ENCODE measurements around the gene VPS13A. TPM values are rescaled to one million over a fixed set of nuclear protein-coding genes. Genes with fewer than 3 reads are reported as not detected.

The VPS13A gene
- total RNA-seq, 2 experiments from 2014 or later: 27.0 to 44.6 TPM

DNA sequence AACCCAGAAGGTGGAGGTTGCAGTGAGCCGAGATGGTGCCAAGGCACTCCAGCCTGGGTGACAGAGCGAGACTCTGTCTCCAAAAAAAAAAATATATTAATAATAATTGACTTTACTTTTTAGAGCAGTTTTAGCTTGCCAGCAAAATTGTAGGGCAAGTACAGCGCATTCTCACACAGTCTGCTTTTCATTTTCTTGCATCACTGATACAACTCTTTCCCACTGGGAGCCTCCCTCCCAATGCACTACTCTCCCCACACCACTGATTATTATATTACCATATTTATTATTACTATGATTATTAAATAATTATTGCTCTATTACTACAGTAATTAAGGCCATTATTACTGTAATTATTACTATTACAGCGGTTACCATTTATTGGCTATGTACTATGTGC, 257.9 kb downstream of the VPS13A start:
- no peaks in the 10 kb centered on the region for H3K36me3 ChIP-seq (ENCODE audit: insufficient read depth, low read length)
- H2AFZ ChIP-seq (ENCODE audit: low read length): no peak overlapping the region
- no peak overlapping the region for H3K4me2 ChIP-seq (ENCODE audit: low read length)
- ChIA-PET POLR2A (interaction anchor here (0.6 kb wide), 1 partner anchor 790 kb away, joined by 3 read pairs; no protein-coding TSS in a partner anchor), CTCF (ENCODE audit: unreplicated experiment) (no interaction called here)
- TF ChIP-seq EZH2phosphoT487 (IDR thresholded peaks at IDR 0.05; ENCODE audit: borderline replicate concordance, low read depth, low read length): no peak
- TF ChIP-seq CTCF (conservative IDR thresholded peaks at IDR 0.05; ENCODE audit: low read length): no peak
- intact Hi-C loops (cut with micrococcal nuclease; ENCODE audit: unreplicated experiment): no loop called here
- H3K79me2 ChIP-seq (ENCODE audit: insufficient read depth, low read depth, low read length): no peaks in the 10 kb centered on the region
- no TSS peak for BruUV-seq (replicated peaks)
- no peak overlapping the region for H3K4me3 ChIP-seq (ENCODE audit: low read depth, low read length, poor library complexity, severe bottlenecking)
- no peaks in the 10 kb centered on the region for H3K9me2 ChIP-seq (ENCODE audit: insufficient read depth, low read length)
- no peaks in the 10 kb centered on the region for H4K20me1 ChIP-seq (ENCODE audit: insufficient read depth, low read length)
- H3K27ac ChIP-seq (ENCODE audit: low read depth, low read length, poor library complexity, severe bottlenecking): no peak overlapping the region
- H3K9me3 ChIP-seq (ENCODE audit: low read length): no peaks in the 10 kb centered on the region
- DNase-seq (ENCODE audit: low spot score): no peak
- H3K4me1 ChIP-seq (ENCODE audit: insufficient read depth, low read length, poor library complexity, severe bottlenecking): no peaks in the 10 kb centered on the region

- Histone ChIP-seq H3K4me1 (ENCODE audit: insufficient read depth, low read length, poor library complexity, severe bottlenecking) (no peaks in the 10 kb centered on the region), H3K36me3 (ENCODE audit: insufficient read depth, low read length) (no peaks in the 10 kb centered on the region), H3K79me2 (ENCODE audit: insufficient read depth, low read depth, low read length) (no peaks in the 10 kb centered on the region), H3K4me3 (ENCODE audit: low read depth, low read length, poor library complexity, severe bottlenecking) (no peak overlapping the region), H3K9me2 (ENCODE audit: insufficient read depth, low read length) (no peaks in the 10 kb centered on the region), H3K27ac (ENCODE audit: low read depth, low read length, poor library complexity, severe bottlenecking) (no peak overlapping the region), H4K20me1 (ENCODE audit: insufficient read depth, low read length) (no peaks in the 10 kb centered on the region), H3K4me2 (ENCODE audit: low read length) (no peak overlapping the region), H2AFZ (ENCODE audit: low read length) (no peak overlapping the region), H3K9me3 (ENCODE audit: low read length) (no peaks in the 10 kb centered on the region)
- ChIA-PET CTCF (ENCODE audit: unreplicated experiment) (no interaction called here), POLR2A (interaction anchor here (0.6 kb wide), 1 partner anchor 790 kb away, joined by 3 read pairs; no protein-coding TSS in a partner anchor)
- intact Hi-C loops (cut with micrococcal nuclease; ENCODE audit: unreplicated experiment): no loop called here
- no TSS peak for BruUV-seq (replicated peaks)
- TF ChIP-seq EZH2phosphoT487 (IDR thresholded peaks at IDR 0.05; ENCODE audit: borderline replicate concordance, low read depth, low read length) (no peak), CTCF (conservative IDR thresholded peaks at IDR 0.05; ENCODE audit: low read length) (no peak)
- no peak for DNase-seq (ENCODE audit: low spot score)
Measured at GRCh38 chr9:77435688-77436087, 258.4 kb downstream of the VPS13A start.

DNA sequence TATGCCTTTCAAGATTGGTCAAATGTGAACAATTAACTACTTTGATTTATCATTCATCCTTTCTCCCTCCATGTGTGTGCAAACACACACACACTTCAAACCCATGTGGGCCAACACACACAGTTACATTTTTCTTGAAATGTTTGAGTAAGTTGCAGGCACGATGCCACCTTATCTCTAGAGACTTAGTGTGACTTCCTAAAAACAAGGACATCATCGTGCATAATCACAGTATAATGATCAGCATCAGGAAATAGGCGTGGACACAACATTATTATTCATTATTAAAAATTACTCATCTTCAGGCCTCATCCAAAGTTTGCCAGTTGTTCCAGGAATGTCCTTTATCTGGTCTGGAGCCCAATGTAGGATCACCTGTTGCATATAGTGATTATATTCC, 261.3 kb downstream of the VPS13A start:
- Histone ChIP-seq H3K9me3 (ENCODE audit: low read length) (no peaks in the 10 kb centered on the region), H3K36me3 (ENCODE audit: insufficient read depth, low read length) (no peaks in the 10 kb centered on the region), H3K4me1 (ENCODE audit: insufficient read depth, low read length, poor library complexity, severe bottlenecking) (no peaks in the 10 kb centered on the region), H3K79me2 (ENCODE audit: insufficient read depth, low read depth, low read length) (no peaks in the 10 kb centered on the region), H2AFZ (ENCODE audit: low read length) (no peak overlapping the region), H3K27ac (ENCODE audit: low read depth, low read length, poor library complexity, severe bottlenecking) (no peak overlapping the region), H3K4me2 (ENCODE audit: low read length) (no peak overlapping the region), H3K9me2 (ENCODE audit: insufficient read depth, low read length) (no peaks in the 10 kb centered on the region), H3K4me3 (ENCODE audit: low read depth, low read length, poor library complexity, severe bottlenecking) (no peak overlapping the region), H4K20me1 (ENCODE audit: insufficient read depth, low read length) (no peaks in the 10 kb centered on the region)
- no peak for DNase-seq (ENCODE audit: low spot score)
- POLR2A ChIA-PET: no interaction called here
- BruUV-seq (replicated peaks): no TSS peak
- CTCF ChIA-PET (ENCODE audit: unreplicated experiment): no interaction called here
- intact Hi-C loops (cut with micrococcal nuclease; ENCODE audit: unreplicated experiment): no loop called here
- no peak for TF ChIP-seq CTCF (conservative IDR thresholded peaks at IDR 0.05; ENCODE audit: low read length)
- TF ChIP-seq EZH2phosphoT487 (IDR thresholded peaks at IDR 0.05; ENCODE audit: borderline replicate concordance, low read depth, low read length): no peak
